Measurements from ENCODE around the gene PALB2. TPM values are rescaled to one million over a fixed set of nuclear protein-coding genes. Genes with fewer than 3 reads are reported as not detected.

PALB2 gene
- total and polyA plus RNA-seq, 12 donors: 2.5 to 8.6 (median 4.7) TPM

GRCh38 chr16:23595246-23595950, 45.7 kb downstream of the PALB2 start:
- H3K9me3 ChIP-seq: no peaks in the 10 kb centered on the region
- no peak for TF ChIP-seq CTCF (IDR thresholded peaks at IDR 0.05)
- peak overlapping the region; percentile 55 to 100 (median 96) for H3K4me3 ChIP-seq
- DNase-seq: no peak
- 14 to 18% methylated on average over 34 of the region's 34 CpGs for WGBS, 2 donors
- no peaks in the 10 kb centered on the region for H3K27me3 ChIP-seq
- peaks cover 7 to 46% (median 27%) of the 10 kb centered on the region in 9 donors for H3K4me1 ChIP-seq
- intact Hi-C loops (cut with DNase I): loop anchor here in 2 of 10 donors (2.0 to 5.0 kb wide), 2 partner anchors 31 to 38 kb away; partner anchors contain the start of genes EARS2 (in 1 of the 2) and UBFD1 (in 1 of the 2)
- peaks cover 0 to 44% (median 14%) of the 10 kb centered on the region in 9 donors for H3K36me3 ChIP-seq
- H3K27ac ChIP-seq: peak overlapping the region; percentile 78 to 96 (median 94)
- ATAC-seq: peak in 3 of 8 donors; percentile 10 to 19 (median 14)

- Histone ChIP-seq H3K27me3 (no peaks in the 10 kb centered on the region), H3K4me3 (peak overlapping the region in 5 of 10 donors; percentile 80 to 100 (median 96)), H3K36me3 (peaks cover 0 to 56% (median 23%) of the 10 kb centered on the region in 9 donors), H3K4me1 (peaks cover 7 to 46% (median 27%) of the 10 kb centered on the region in 9 donors), H3K9me3 (no peaks in the 10 kb centered on the region), H3K27ac (peak overlapping the region in 9 of 10 donors; percentile 2 to 96 (median 94))
- WGBS, 2 donors: 73 to 80% methylated on average over 12 of the region's 12 CpGs
- ATAC-seq: peak in 5 of 8 donors; percentile 37 to 69 (median 56)
- DNase-seq: peak in 1 of 2 donors; percentile 41
- intact Hi-C loops (cut with DNase I): loop anchor here in 1 of 10 donors (2.0 kb wide), 1 partner anchor 29 kb away; no protein-coding TSS in a partner anchor
- no peak for TF ChIP-seq CTCF (IDR thresholded peaks at IDR 0.05)
These were observed 46.9 kb downstream of the PALB2 start for GRCh38 chr16:23594186-23594585.

GRCh38 chr16:23590181-23590580, 50.9 kb downstream of the PALB2 start:
- intact Hi-C loops (cut with DNase I): no loop called here
- Histone ChIP-seq H3K27ac (no peak overlapping the region), H3K27me3 (no peaks in the 10 kb centered on the region), H3K9me3 (no peaks in the 10 kb centered on the region), H3K36me3 (peaks cover 0 to 96% (median 42%) of the 10 kb centered on the region in 9 donors), H3K4me1 (peaks cover 7 to 55% (median 34%) of the 10 kb centered on the region in 9 donors), H3K4me3 (no peak overlapping the region)
- ATAC-seq (no peak), DNase-seq (no peak)
- no peak for TF ChIP-seq CTCF (IDR thresholded peaks at IDR 0.05)
- 86 to 95% methylated on average over 3 of the region's 3 CpGs for WGBS, 2 donors

- whole genome bisulfite sequencing, 2 donors: 64% methylated on average over 5 of the region's 5 CpGs
- Histone ChIP-seq H3K4me1 (peaks cover 0 to 45% (median 15%) of the 10 kb centered on the region in 9 donors), H3K27ac (peak overlapping the region in 3 of 10 donors; percentile 1 to 25 (median 15)), H3K36me3 (peaks cover 0 to 94% (median 52%) of the 10 kb centered on the region in 9 donors), H3K4me3 (no peak overlapping the region), H3K27me3 (no peaks in the 10 kb centered on the region), H3K9me3 (no peaks in the 10 kb centered on the region)
- peak in 1 of 2 donors; percentile 30 for DNase-seq
- intact Hi-C loops (cut with DNase I): no loop called here
- peak in 4 of 8 donors; percentile 44 to 62 (median 51) for ATAC-seq
- no peak for TF ChIP-seq CTCF (IDR thresholded peaks at IDR 0.05)
These were observed 53.4 kb downstream of the PALB2 start for GRCh38 chr16:23587726-23588125.

Data from heart right ventricle (tissue), 16 donors.